ENCODE data around the gene ARVCF. TPM values are rescaled to one million over a fixed set of nuclear protein-coding genes. Genes with fewer than 3 reads are reported as not detected.

The ARVCF gene
- total RNA-seq, 1 experiment from 2014 or later, result 15.6 TPM

GRCh38 chr22:20002128-20002527 lies 14.5 kb downstream of the ARVCF start:
- no TSS peak for BruUV-seq (replicated peaks)
- Histone ChIP-seq H3K9me3 (ENCODE audit: insufficient read depth, low read depth) (no peaks in the 10 kb centered on the region), H4K20me1 (ENCODE audit: insufficient read depth) (no peaks in the 10 kb centered on the region), H2AFZ (no peak overlapping the region), H3K4me2 (no peak overlapping the region), H3K27ac (no peak overlapping the region), H3K4me3 (no peak overlapping the region), H3F3A (ENCODE audit: insufficient read depth, low read depth) (no peaks in the 10 kb centered on the region), H3K9me2 (ENCODE audit: insufficient read depth) (no peaks in the 10 kb centered on the region), H3K27me3 (ENCODE audit: insufficient read depth, low read depth) (no peaks in the 10 kb centered on the region), H3K36me3 (ENCODE audit: low read depth) (no peaks in the 10 kb centered on the region), H3K79me2 (ENCODE audit: low read depth) (no peaks in the 10 kb centered on the region), H3K4me1 (replicated peaks; ENCODE audit: insufficient read depth) (no peaks in the 10 kb centered on the region)
- TF ChIP-seq CTCF (conservative IDR thresholded peaks at IDR 0.05) (no peak), EZH2 (IDR thresholded peaks at IDR 0.05; ENCODE audit: low read depth) (no peak)
- no peak for DNase-seq
- ChIA-PET POLR2A (ENCODE audit: unreplicated experiment) (no interaction called here), CTCF (interaction anchor here (0.6 kb wide), 1 partner anchor 282 kb away, joined by 3 read pairs; no protein-coding TSS in a partner anchor)
- intact Hi-C loops (cut with micrococcal nuclease; ENCODE audit: unreplicated experiment), result no loop called here

GRCh38 chr22:20001082-20001638 lies 15.5 kb downstream of the ARVCF start:
- TF ChIP-seq CTCF (conservative IDR thresholded peaks at IDR 0.05) (no peak), EZH2 (IDR thresholded peaks at IDR 0.05; ENCODE audit: low read depth) (no peak)
- no peak for DNase-seq
- Histone ChIP-seq H3K27ac (no peak overlapping the region), H4K20me1 (ENCODE audit: insufficient read depth) (no peaks in the 10 kb centered on the region), H3K79me2 (ENCODE audit: low read depth) (no peaks in the 10 kb centered on the region), H2AFZ (no peak overlapping the region), H3K4me1 (replicated peaks; ENCODE audit: insufficient read depth) (no peaks in the 10 kb centered on the region), H3K9me2 (ENCODE audit: insufficient read depth) (no peaks in the 10 kb centered on the region), H3K36me3 (ENCODE audit: low read depth) (no peaks in the 10 kb centered on the region), H3F3A (ENCODE audit: insufficient read depth, low read depth) (no peaks in the 10 kb centered on the region), H3K9me3 (ENCODE audit: insufficient read depth, low read depth) (no peaks in the 10 kb centered on the region), H3K4me3 (no peak overlapping the region), H3K4me2 (no peak overlapping the region), H3K27me3 (ENCODE audit: insufficient read depth, low read depth) (no peaks in the 10 kb centered on the region)
- POLR2A ChIA-PET (ENCODE audit: unreplicated experiment), result no interaction called here
- CTCF ChIA-PET, result no interaction called here
- intact Hi-C loops (cut with micrococcal nuclease; ENCODE audit: unreplicated experiment), result no loop called here
- BruUV-seq (replicated peaks), result no TSS peak

GRCh38 chr22:20000246-20001081 lies 16.2 kb downstream of the ARVCF start:
- Histone ChIP-seq H3K4me1 (replicated peaks; ENCODE audit: insufficient read depth) (no peaks in the 10 kb centered on the region), H3K27me3 (ENCODE audit: insufficient read depth, low read depth) (no peaks in the 10 kb centered on the region), H2AFZ (no peak overlapping the region), H3K4me3 (no peak overlapping the region), H3K9me3 (ENCODE audit: insufficient read depth, low read depth) (no peaks in the 10 kb centered on the region), H3K4me2 (no peak overlapping the region), H3K27ac (no peak overlapping the region), H3K9me2 (ENCODE audit: insufficient read depth) (no peaks in the 10 kb centered on the region), H3K79me2 (ENCODE audit: low read depth) (no peaks in the 10 kb centered on the region), H3F3A (ENCODE audit: insufficient read depth, low read depth) (no peaks in the 10 kb centered on the region), H3K36me3 (ENCODE audit: low read depth) (no peaks in the 10 kb centered on the region), H4K20me1 (ENCODE audit: insufficient read depth) (no peaks in the 10 kb centered on the region)
- ChIA-PET POLR2A (ENCODE audit: unreplicated experiment) (no interaction called here), CTCF (no interaction called here)
- no TSS peak for BruUV-seq (replicated peaks)
- DNase-seq, result no peak
- TF ChIP-seq CTCF (conservative IDR thresholded peaks at IDR 0.05), result no peak
- no peak for TF ChIP-seq EZH2 (IDR thresholded peaks at IDR 0.05; ENCODE audit: low read depth)
- intact Hi-C loops (cut with micrococcal nuclease; ENCODE audit: unreplicated experiment), result no loop called here
